Endothelial cell of umbilical vein (primary cell): ENCODE measurements around the gene SNPH.

Experiments used
- POLR2A ChIP-seq: IDR thresholded peaks from 2 replicates; pipeline ENCODE4 v1.6.1; 2012; ENCODE audit warnings: low read depth, mild to moderate bottlenecking, control low read depth, low read length
- POLR2AphosphoS5 ChIP-seq: IDR thresholded peaks from 2 replicates; pipeline ENCODE4 v1.6.1; 2012; ENCODE audit warnings: low read depth, mild to moderate bottlenecking, control low read depth, low read length, moderate library complexity; ENCODE audit not compliant: insufficient read depth
- TF ChIP-seq, protein P1 (sequence below), 2 donors: IDR thresholded peaks; 1 replicate in 1 of 2; 2 replicates in 1 of 2; pipeline ENCODE4 v1.5.1; 2011; ENCODE audit warnings: low read length in 2 of 2, mild to moderate bottlenecking in 2 of 2, moderate library complexity in 2 of 2, control low read depth in 1 of 2, inconsistent platforms in 1 of 2, low read depth in 1 of 2; ENCODE audit not compliant: insufficient read depth in 1 of 2; ENCODE audit errors: extremely low read depth in 1 of 2
- TF ChIP-seq, protein P2 (sequence below): IDR thresholded peaks from 2 replicates; pipeline ENCODE4 v1.6.1; 2011; ENCODE audit not compliant: insufficient read depth, insufficient read length

DNA sequence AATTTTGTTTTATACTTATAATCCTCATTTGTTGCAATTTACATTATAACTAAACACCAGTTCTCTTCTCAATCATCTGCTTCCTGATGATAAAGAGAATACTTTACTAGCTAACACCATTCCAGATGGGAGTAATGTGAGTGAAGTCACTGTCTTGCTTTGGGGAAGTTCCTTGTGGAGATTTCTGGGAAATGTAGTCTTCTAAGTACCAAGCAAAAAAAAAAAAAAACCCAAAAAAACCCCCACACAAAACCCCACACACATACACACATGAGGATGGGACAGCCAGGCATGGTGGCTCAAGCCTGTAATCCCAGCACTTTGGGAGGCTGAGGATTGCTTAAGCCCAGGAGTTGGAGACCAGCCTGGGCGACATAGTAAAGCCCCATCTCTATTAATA is 2.2 kb upstream of the SNPH start:
- TF ChIP-seq, protein P1, sequence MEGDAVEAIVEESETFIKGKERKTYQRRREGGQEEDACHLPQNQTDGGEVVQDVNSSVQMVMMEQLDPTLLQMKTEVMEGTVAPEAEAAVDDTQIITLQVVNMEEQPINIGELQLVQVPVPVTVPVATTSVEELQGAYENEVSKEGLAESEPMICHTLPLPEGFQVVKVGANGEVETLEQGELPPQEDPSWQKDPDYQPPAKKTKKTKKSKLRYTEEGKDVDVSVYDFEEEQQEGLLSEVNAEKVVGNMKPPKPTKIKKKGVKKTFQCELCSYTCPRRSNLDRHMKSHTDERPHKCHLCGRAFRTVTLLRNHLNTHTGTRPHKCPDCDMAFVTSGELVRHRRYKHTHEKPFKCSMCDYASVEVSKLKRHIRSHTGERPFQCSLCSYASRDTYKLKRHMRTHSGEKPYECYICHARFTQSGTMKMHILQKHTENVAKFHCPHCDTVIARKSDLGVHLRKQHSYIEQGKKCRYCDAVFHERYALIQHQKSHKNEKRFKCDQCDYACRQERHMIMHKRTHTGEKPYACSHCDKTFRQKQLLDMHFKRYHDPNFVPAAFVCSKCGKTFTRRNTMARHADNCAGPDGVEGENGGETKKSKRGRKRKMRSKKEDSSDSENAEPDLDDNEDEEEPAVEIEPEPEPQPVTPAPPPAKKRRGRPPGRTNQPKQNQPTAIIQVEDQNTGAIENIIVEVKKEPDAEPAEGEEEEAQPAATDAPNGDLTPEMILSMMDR (IDR thresholded peaks at IDR 0.05; ENCODE audit: extremely low read depth in 1 of 2, insufficient read depth in 1 of 2, low read depth in 1 of 2, low read length in 2 of 2): no peak
- TF ChIP-seq POLR2A (no peak), POLR2AphosphoS5 (no peak)
- TF ChIP-seq, protein P2, sequence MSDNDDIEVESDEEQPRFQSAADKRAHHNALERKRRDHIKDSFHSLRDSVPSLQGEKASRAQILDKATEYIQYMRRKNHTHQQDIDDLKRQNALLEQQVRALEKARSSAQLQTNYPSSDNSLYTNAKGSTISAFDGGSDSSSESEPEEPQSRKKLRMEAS: no peak
